Measurements from ENCODE around the gene USP36. TPM values are rescaled to one million over a fixed set of nuclear protein-coding genes. Genes with fewer than 3 reads are reported as not detected.

The USP36 gene
- total and polyA plus RNA-seq, 7 donors: 6.7 to 49.3 (median 25.5) TPM

DNA sequence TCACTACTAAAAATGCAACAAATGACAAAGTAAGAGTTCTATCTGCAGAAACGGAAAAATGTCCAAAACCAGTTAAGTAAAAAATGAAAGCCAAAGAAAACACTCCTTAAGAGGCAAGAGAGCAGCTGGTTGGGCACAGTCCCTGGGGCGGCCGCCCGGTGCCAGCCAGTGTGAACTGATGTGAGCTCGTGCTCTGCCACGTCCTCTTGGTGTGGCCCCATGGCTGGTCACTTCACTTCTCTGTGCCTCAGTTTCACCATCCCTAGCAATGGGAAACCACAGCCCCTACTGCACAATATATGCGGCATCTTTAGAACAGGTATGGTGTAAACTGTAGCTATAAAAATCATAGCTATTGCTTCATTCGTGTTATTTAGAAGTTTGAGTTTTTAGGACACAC, 21.2 kb downstream of the USP36 start:
- peak overlapping the region in 3 of 4 donors; percentile 1 to 53 (median 51) for H3K27ac ChIP-seq
- no peak for DNase-seq
- no peaks in the 10 kb centered on the region for H3K4me1 ChIP-seq
- 80 to 86% methylated on average over 8 of the region's 8 CpGs for WGBS, 2 donors
- no peaks in the 10 kb centered on the region for H3K9me3 ChIP-seq
- TF ChIP-seq, protein P1, sequence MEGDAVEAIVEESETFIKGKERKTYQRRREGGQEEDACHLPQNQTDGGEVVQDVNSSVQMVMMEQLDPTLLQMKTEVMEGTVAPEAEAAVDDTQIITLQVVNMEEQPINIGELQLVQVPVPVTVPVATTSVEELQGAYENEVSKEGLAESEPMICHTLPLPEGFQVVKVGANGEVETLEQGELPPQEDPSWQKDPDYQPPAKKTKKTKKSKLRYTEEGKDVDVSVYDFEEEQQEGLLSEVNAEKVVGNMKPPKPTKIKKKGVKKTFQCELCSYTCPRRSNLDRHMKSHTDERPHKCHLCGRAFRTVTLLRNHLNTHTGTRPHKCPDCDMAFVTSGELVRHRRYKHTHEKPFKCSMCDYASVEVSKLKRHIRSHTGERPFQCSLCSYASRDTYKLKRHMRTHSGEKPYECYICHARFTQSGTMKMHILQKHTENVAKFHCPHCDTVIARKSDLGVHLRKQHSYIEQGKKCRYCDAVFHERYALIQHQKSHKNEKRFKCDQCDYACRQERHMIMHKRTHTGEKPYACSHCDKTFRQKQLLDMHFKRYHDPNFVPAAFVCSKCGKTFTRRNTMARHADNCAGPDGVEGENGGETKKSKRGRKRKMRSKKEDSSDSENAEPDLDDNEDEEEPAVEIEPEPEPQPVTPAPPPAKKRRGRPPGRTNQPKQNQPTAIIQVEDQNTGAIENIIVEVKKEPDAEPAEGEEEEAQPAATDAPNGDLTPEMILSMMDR (IDR thresholded peaks at IDR 0.05): no peak
- no peak for TF ChIP-seq EP300 (IDR thresholded peaks at IDR 0.05)
- no peak for TF ChIP-seq POLR2AphosphoS5 (IDR thresholded peaks at IDR 0.05)
- no peak for TF ChIP-seq POLR2A (IDR thresholded peaks at IDR 0.05)
- intact Hi-C loops (cut with DNase I): no loop called here
- peaks cover 39 to 99% (median 68%) of the 10 kb centered on the region in 4 donors for H3K36me3 ChIP-seq
- H3K4me3 ChIP-seq: no peak overlapping the region
- no peaks in the 10 kb centered on the region for H3K27me3 ChIP-seq

DNA sequence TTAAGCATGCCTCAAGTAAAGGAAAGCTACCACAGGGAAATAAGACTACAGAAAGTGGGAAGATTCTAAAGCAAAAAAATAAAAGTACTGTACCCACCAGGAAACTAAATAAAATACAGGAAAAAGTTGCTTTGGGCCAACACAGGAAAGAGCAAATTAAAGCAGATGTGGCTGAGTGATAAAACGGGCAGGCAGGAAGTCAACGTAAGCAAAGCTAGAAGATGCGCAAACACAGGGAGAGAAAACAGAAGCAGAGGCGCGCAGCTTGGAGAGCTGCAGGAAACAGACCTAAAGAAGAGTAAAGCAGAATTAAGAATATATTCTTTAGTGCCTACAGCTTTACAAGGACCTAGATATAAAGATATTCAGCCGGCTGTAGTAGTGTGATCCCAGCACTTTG, 21.7 kb downstream of the USP36 start:
- intact Hi-C loops (cut with DNase I): no loop called here
- peak overlapping the region; percentile 1 to 53 (median 39) for H3K27ac ChIP-seq
- WGBS, 2 donors: 39 to 68% methylated on average over 6 of the region's 6 CpGs
- no peaks in the 10 kb centered on the region for H3K27me3 ChIP-seq
- H3K4me1 ChIP-seq: no peaks in the 10 kb centered on the region
- DNase-seq: no peak
- no peak overlapping the region for H3K4me3 ChIP-seq
- H3K36me3 ChIP-seq: peaks cover 44 to 99% (median 72%) of the 10 kb centered on the region in 4 donors
- H3K9me3 ChIP-seq: no peaks in the 10 kb centered on the region
- TF ChIP-seq, protein P1 (IDR thresholded peaks at IDR 0.05): no peak
- TF ChIP-seq EP300 (IDR thresholded peaks at IDR 0.05): peak in 1 of 4 donors; percentile 5
- TF ChIP-seq POLR2AphosphoS5 (IDR thresholded peaks at IDR 0.05): peak in 2 of 4 donors; percentile 16 to 57

DNA sequence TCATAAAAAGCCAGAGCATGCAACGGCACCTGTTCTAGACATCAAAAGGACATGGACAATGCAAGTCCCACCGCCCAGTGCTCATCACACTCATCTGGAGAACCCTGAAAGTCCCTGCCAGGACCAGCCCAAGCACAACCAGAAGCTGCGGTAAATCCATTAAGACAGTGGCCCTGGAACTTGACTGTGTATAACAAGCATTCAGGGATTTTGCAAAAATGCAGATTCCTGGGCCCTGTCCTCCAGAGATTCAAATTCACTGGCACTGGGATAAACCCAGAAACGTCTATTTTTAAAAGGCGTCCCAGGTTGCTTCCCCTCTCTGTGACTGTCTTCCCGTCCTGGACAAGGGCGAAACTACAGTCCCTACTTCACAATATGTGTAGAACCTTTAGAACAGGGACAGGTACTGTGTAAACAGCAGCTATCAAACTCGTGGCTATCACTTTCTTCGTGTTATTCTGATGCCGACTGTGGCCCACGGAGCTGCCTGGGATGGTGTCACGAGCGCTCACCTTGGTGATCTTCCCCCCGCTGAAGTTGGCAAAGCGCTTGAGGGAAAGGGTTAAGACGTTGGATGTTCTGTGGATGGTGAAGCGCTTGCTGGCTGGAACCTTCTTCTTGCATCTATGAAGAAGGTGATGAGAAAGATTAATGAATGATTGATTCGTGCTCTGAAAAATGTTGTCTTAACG, 22.3 kb downstream of the USP36 start:
- no peak for DNase-seq
- no peaks in the 10 kb centered on the region for H3K27me3 ChIP-seq
- H3K4me3 ChIP-seq: no peak overlapping the region
- H3K9me3 ChIP-seq: no peaks in the 10 kb centered on the region
- 82 to 89% methylated on average over 19 of the region's 19 CpGs for WGBS, 2 donors
- intact Hi-C loops (cut with DNase I): no loop called here
- peaks cover 47 to 99% (median 76%) of the 10 kb centered on the region in 4 donors for H3K36me3 ChIP-seq
- TF ChIP-seq POLR2AphosphoS5 (IDR thresholded peaks at IDR 0.05) (no peak), POLR2A (IDR thresholded peaks at IDR 0.05) (no peak), EP300 (IDR thresholded peaks at IDR 0.05) (no peak)
- TF ChIP-seq, protein P1 (IDR thresholded peaks at IDR 0.05): no peak
- peak overlapping the region in 3 of 4 donors; percentile 27 to 53 (median 43) for H3K27ac ChIP-seq
- peaks cover 0 to 2% (median under 1%) of the 10 kb centered on the region in 4 donors for H3K4me1 ChIP-seq

DNA sequence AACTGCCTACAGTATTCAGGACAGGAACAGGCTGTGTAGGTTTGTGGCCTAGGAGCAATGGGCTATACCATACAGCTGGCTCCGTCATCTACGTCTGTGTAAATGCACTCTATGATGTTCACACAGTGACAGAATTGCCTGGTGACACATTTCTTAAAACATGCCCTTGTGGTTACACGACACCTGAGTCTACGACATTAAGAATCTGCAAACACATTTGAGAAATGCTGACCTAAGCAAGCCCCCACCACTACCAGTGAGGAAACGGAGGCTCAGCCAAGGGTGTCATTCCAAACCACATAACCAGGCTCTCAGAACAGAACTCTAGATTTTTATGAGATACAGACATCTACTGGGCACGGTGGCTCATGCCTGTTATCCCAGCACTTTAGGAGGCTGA, 23.5 kb downstream of the USP36 start:
- TF ChIP-seq POLR2AphosphoS5 (IDR thresholded peaks at IDR 0.05) (no peak), EP300 (IDR thresholded peaks at IDR 0.05) (no peak), POLR2A (IDR thresholded peaks at IDR 0.05) (no peak)
- TF ChIP-seq, protein P1 (IDR thresholded peaks at IDR 0.05): no peak
- no peak for DNase-seq
- WGBS, 2 donors: 70 to 87% methylated on average over 6 of the region's 6 CpGs
- H3K9me3 ChIP-seq: no peaks in the 10 kb centered on the region
- no peak overlapping the region for H3K4me3 ChIP-seq
- intact Hi-C loops (cut with DNase I): no loop called here
- H3K27me3 ChIP-seq: no peaks in the 10 kb centered on the region
- H3K27ac ChIP-seq: no peak overlapping the region
- H3K36me3 ChIP-seq: peaks cover 47 to 99% (median 81%) of the 10 kb centered on the region in 4 donors
- peaks cover 0 to 5% (median 2%) of the 10 kb centered on the region in 4 donors for H3K4me1 ChIP-seq
